Mesothelial cell of epicardium (in vitro differentiated cells): Measurements from ENCODE around the gene SLC12A7. TPM values are rescaled to one million over a fixed set of nuclear protein-coding genes. Genes with fewer than 3 reads are reported as not detected.

Experiments
- DNase-seq, 2 experiments: peaks; one replicate each; pipeline ENCODE4 v3.0.0; 2021; ENCODE audit warnings: low spot score in 2 of 2; ENCODE audit not compliant: unreplicated experiment in 2 of 2
- H3K27ac Mint-ChIP-seq: 2 replicates; pipeline ENCODE4 v1.8.0; 2021; ENCODE audit warnings: mixed read lengths
- H3K27me3 Mint-ChIP-seq: 2 replicates; pipeline ENCODE4 v1.8.0; 2021; ENCODE audit warnings: low read depth, mixed read lengths
- H3K36me3 Mint-ChIP-seq: 2 replicates; pipeline ENCODE4 v1.8.0; 2021; ENCODE audit warnings: mixed read lengths
- H3K4me1 Mint-ChIP-seq: 2 replicates; pipeline ENCODE4 v1.8.0; 2021; ENCODE audit warnings: mixed read lengths
- H3K4me3 Mint-ChIP-seq: 2 replicates; pipeline ENCODE4 v1.8.0; 2021; ENCODE audit warnings: mild to moderate bottlenecking, moderate library complexity, mixed read lengths
- H3K9me3 Mint-ChIP-seq: 2 replicates; pipeline ENCODE4 v1.8.0; 2021; ENCODE audit warnings: mixed read lengths
- total RNA-seq: library from RNA; stranded (reverse); gene quantifications from 3 replicates; pipeline ENCODE4 v1.2.1, GENCODE V29; 2021
- TF ChIP-seq, protein P1 (sequence below): fragments of 200-600 bp; sonication (generic); IDR thresholded peaks from one replicate; pipeline ENCODE4 v1.5.0; 2021; ENCODE audit warnings: antibody characterized with exemption; ENCODE audit not compliant: unreplicated experiment

Gene SLC12A7
- total RNA-seq, 1 donor from 2014 or later, result 34.9 TPM

DNA sequence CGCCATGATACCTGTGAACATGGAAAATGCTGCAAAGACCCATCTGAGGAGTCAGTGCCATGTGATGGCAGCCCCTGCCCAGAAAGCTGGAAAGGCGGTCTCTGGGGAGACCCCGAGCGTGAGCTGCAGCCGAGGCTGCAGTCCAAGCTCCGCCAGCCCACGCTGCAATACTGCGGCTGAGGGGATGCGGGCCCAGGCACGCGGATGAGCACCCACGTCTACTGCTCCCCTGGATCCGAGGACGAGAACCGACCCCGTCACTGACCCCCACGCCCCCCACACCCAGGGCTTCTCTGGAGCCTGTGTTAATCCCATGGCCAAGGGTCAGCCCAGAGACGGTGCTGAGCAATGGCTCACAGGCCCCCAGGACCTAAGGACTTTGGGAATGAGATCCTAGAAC lies 32.4 kb downstream of the SLC12A7 start:
- no peak overlapping the region for H3K27ac Mint-ChIP-seq
- no peak overlapping the region for H3K4me3 Mint-ChIP-seq

DNA sequence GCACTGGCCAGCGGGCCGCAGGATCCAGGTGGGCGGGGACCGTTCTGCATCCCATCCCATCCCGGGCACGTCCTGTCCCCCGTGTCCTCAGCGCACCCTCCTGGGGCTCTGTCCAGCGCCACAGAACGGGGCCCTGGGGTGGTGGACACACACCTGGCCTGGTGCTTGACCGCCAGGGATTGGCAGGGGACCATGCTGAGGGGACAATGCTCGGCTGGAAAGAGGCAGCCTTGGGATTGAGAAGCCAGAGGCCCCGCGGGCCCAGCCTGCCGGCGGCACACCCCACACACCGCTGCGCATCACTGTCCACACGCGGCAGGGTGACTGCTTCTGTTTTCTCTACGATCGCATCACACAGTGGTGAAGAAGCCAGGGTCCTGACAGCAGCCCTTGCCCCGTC lies 33.0 kb downstream of the SLC12A7 start:
- Mint-ChIP-seq H3K4me3 (no peak overlapping the region), H3K4me1 (no peaks in the 10 kb centered on the region)
- no peak for DNase-seq

More for the DNA sequence above, 32.4 kb downstream of the SLC12A7 start:
- Mint-ChIP-seq H3K4me1 (no peaks in the 10 kb centered on the region), H3K36me3 (peaks cover 11% of the 10 kb centered on the region), H3K9me3 (no peaks in the 10 kb centered on the region), H3K27me3 (no peaks in the 10 kb centered on the region)
- DNase-seq, result no peak
- TF ChIP-seq, protein P1, sequence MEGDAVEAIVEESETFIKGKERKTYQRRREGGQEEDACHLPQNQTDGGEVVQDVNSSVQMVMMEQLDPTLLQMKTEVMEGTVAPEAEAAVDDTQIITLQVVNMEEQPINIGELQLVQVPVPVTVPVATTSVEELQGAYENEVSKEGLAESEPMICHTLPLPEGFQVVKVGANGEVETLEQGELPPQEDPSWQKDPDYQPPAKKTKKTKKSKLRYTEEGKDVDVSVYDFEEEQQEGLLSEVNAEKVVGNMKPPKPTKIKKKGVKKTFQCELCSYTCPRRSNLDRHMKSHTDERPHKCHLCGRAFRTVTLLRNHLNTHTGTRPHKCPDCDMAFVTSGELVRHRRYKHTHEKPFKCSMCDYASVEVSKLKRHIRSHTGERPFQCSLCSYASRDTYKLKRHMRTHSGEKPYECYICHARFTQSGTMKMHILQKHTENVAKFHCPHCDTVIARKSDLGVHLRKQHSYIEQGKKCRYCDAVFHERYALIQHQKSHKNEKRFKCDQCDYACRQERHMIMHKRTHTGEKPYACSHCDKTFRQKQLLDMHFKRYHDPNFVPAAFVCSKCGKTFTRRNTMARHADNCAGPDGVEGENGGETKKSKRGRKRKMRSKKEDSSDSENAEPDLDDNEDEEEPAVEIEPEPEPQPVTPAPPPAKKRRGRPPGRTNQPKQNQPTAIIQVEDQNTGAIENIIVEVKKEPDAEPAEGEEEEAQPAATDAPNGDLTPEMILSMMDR, result no peak

DNA sequence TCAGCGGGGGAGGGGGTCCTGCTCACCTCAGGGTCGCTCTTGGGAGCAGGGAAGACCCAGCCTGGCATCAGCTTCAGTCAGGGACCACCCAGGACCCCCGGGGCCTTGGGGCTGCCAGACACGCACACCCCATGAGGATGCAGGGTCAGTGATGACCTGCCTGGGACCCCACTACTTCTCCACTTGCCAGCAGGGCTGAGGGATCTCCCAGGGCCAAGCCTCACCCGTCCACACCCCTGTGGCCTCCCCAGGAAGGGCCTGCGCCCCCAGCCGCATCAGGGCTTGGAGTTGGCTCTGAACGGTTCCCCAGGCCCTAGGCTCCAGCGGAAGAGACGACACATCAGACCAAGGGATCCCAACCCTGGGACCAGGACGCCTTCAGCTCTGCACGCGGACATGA lies 33.7 kb downstream of the SLC12A7 start:
- Mint-ChIP-seq H3K36me3 (peaks cover 13% of the 10 kb centered on the region), H3K27me3 (no peaks in the 10 kb centered on the region), H3K4me3 (no peak overlapping the region), H3K9me3 (no peaks in the 10 kb centered on the region), H3K4me1 (no peaks in the 10 kb centered on the region), H3K27ac (no peak overlapping the region)
- TF ChIP-seq, protein P1, result no peak
- DNase-seq, result no peak

More for the DNA sequence above, 33.0 kb downstream of the SLC12A7 start:
- H3K9me3 Mint-ChIP-seq, result no peaks in the 10 kb centered on the region
- no peak overlapping the region for H3K27ac Mint-ChIP-seq
- TF ChIP-seq, protein P1, result no peak
- H3K27me3 Mint-ChIP-seq, result no peaks in the 10 kb centered on the region
- peaks cover 12% of the 10 kb centered on the region for H3K36me3 Mint-ChIP-seq

DNA sequence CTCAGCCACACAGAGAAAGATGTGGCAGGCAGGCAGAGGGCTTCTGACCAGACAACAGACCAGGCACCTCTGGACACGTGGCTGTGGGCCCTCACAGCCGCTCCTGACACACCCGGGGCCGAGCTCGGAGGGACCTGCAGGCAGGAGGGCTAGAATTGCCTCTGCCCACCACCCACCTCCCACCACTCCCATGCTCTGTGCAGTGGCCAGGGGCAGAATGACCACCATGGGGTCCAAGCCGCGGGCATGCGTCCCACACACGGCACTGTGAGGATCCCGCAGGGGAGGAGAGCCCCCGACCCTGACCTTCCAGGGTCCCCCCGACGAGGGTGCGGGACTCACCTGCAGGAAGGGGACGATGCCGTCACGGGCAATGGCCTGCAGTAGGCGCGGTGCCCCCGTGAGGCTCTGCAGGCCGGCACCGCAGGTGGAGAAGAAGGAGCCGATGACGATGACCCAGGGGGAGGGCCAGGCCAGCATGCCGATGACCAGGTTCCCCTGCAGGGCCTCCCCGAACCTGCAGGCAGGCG lies 34.3 kb downstream of the SLC12A7 start:
- TF ChIP-seq, protein P1, result no peak
- no peak for DNase-seq
- H3K27ac Mint-ChIP-seq, result no peak overlapping the region
- no peaks in the 10 kb centered on the region for H3K9me3 Mint-ChIP-seq
- H3K4me1 Mint-ChIP-seq, result no peaks in the 10 kb centered on the region
- H3K4me3 Mint-ChIP-seq, result no peak overlapping the region
- no peaks in the 10 kb centered on the region for H3K27me3 Mint-ChIP-seq
- peaks cover 13% of the 10 kb centered on the region for H3K36me3 Mint-ChIP-seq

DNA sequence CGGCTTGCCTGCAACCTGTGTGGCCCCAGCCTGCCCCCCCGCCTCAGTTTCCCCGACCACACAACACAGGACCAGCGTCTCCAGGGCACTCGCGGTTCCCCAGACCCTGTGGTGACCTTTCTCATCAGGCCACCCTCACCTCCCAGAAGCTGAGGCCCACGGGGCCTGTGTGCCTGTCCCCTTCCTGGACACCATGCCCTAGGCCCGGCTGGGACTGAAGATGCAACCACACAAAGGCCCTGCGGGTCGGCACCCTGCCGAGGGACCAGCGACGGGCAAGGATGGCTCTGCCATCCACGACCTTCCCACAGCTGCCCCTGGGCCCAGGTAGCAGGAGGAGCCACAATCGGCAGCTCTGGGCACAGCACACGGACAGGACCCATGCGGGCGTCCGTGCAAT lies 34.8 kb downstream of the SLC12A7 start:
- Mint-ChIP-seq H3K4me3 (no peak overlapping the region), H3K4me1 (no peaks in the 10 kb centered on the region), H3K27ac (no peak overlapping the region), H3K9me3 (no peaks in the 10 kb centered on the region), H3K36me3 (peaks cover 13% of the 10 kb centered on the region), H3K27me3 (no peaks in the 10 kb centered on the region)
- DNase-seq, result no peak
- TF ChIP-seq, protein P1, result no peak

DNA sequence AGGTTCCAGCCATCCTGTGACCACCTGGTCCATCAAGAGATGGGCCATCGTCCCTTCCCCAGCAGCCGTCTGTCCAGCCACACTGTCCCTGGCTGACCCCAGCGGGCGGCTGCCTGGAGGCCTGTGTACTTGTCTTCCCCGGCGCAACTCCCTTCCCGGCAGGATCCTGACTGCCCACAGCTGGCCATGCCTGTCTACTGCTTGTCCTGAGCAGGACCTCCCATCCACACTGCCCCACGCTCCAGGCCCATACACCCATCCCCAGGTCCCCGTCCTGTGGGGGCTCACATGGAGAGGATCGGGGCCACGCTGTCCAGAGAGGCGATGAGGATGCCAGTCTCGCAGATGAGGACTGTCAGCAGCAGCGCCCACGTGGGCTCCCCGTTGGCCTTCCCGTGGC lies 35.5 kb downstream of the SLC12A7 start:
- H3K27me3 Mint-ChIP-seq, result no peaks in the 10 kb centered on the region
- H3K36me3 Mint-ChIP-seq, result peaks cover 13% of the 10 kb centered on the region
- no peak overlapping the region for H3K27ac Mint-ChIP-seq
- H3K4me1 Mint-ChIP-seq, result no peaks in the 10 kb centered on the region
- TF ChIP-seq, protein P1, result no peak
- H3K9me3 Mint-ChIP-seq, result no peaks in the 10 kb centered on the region
- no peak overlapping the region for H3K4me3 Mint-ChIP-seq
- DNase-seq, result no peak
